H9 (cell line): Measurements from ENCODE around the gene POFUT1. TPM values are rescaled to one million over a fixed set of nuclear protein-coding genes. Genes with fewer than 3 reads are reported as not detected.
A peak's percentile ranks its signal among the peaks of the same experiment; 100 is the strongest.

Experiments
- DNase-seq: peaks from one replicate; pipeline ENCODE4 v3.0.0-alpha.2; 2017
- H2AFZ ChIP-seq: one replicate; pipeline ENCODE4 v1.6.1; 2013; ENCODE audit warnings: mild to moderate bottlenecking, low read length, control low read depth, moderate library complexity
- H2AK5ac ChIP-seq: 2 replicates; pipeline ENCODE4 v1.6.1; 2013; ENCODE audit warnings: low read length, control low read depth, mixed read lengths; ENCODE audit not compliant: insufficient read length
- H2BK120ac ChIP-seq: one replicate; pipeline ENCODE4 v1.6.1; 2013; ENCODE audit warnings: low read depth, mild to moderate bottlenecking, low read length, control low read depth, inconsistent platforms; ENCODE audit not compliant: poor library complexity, severe bottlenecking
- H2BK12ac ChIP-seq: 2 replicates; pipeline ENCODE4 v1.6.1; 2013; ENCODE audit warnings: low read length, control low read depth, mixed read lengths, low read depth; ENCODE audit not compliant: insufficient read length
- H2BK15ac ChIP-seq: 2 replicates; pipeline ENCODE4 v1.6.1; 2013; ENCODE audit warnings: low read depth, low read length, control low read depth
- H2BK20ac ChIP-seq: one replicate; pipeline ENCODE4 v1.6.1; 2013; ENCODE audit warnings: low read depth, mild to moderate bottlenecking, low read length, control low read depth, inconsistent platforms; ENCODE audit not compliant: poor library complexity, severe bottlenecking
- H2BK5ac ChIP-seq: 2 replicates; pipeline ENCODE4 v1.6.1; 2013; ENCODE audit warnings: low read length, control low read depth, mixed read lengths; ENCODE audit not compliant: insufficient read length
- H3K14ac ChIP-seq: 2 replicates; pipeline ENCODE4 v1.6.1; 2013; ENCODE audit warnings: low read length, control low read depth; ENCODE audit not compliant: insufficient read depth
- H3K18ac ChIP-seq: 2 replicates; pipeline ENCODE4 v1.6.1; 2013; ENCODE audit warnings: low read depth, mild to moderate bottlenecking, mixed read lengths, low read length, control low read depth; ENCODE audit not compliant: insufficient read length
- H3K23ac ChIP-seq: 2 replicates; pipeline ENCODE4 v1.6.1; 2013; ENCODE audit warnings: low read length, control low read depth, mixed read lengths, low read depth; ENCODE audit not compliant: insufficient read length
- H3K23me2 ChIP-seq: 2 replicates; pipeline ENCODE4 v1.6.1; 2013; ENCODE audit warnings: low read depth, mild to moderate bottlenecking, mixed read lengths, low read length, control low read depth; ENCODE audit not compliant: insufficient read length, poor library complexity, severe bottlenecking
- H3K27ac ChIP-seq: 2 replicates; pipeline ENCODE4 v1.5.1; 2013; ENCODE audit warnings: low read length, control low read depth, mixed read lengths, low read depth; ENCODE audit not compliant: insufficient read length
- H3K27me3 ChIP-seq: 2 replicates; pipeline ENCODE4 v1.6.1; 2013; ENCODE audit warnings: low read length, control low read depth, inconsistent platforms; ENCODE audit not compliant: insufficient read depth
- H3K4ac ChIP-seq: 2 replicates; pipeline ENCODE4 v1.6.1; 2013; ENCODE audit warnings: low read depth, mild to moderate bottlenecking, control low read depth, inconsistent platforms, low read length, moderate library complexity
- H3K4me1 ChIP-seq: 2 replicates; pipeline ENCODE4 v1.6.1; 2013; ENCODE audit warnings: low read length, control low read depth, inconsistent platforms; ENCODE audit not compliant: insufficient read depth
- H3K4me2 ChIP-seq: 2 replicates; pipeline ENCODE4 v1.6.1; 2013; ENCODE audit warnings: low read length, control low read depth, mixed read lengths; ENCODE audit not compliant: insufficient read length, insufficient read depth
- H3K56ac ChIP-seq: 2 replicates; pipeline ENCODE4 v1.6.1; 2013; ENCODE audit warnings: low read depth, mild to moderate bottlenecking, mixed read lengths, low read length, control low read depth; ENCODE audit not compliant: insufficient read length
- H3K79me1 ChIP-seq: 2 replicates; pipeline ENCODE4 v1.6.1; 2013; ENCODE audit warnings: low read depth, mild to moderate bottlenecking, moderate library complexity, low read length, control low read depth, inconsistent platforms; ENCODE audit not compliant: insufficient read depth, poor library complexity, severe bottlenecking
- H3K79me2 ChIP-seq: 2 replicates; pipeline ENCODE4 v1.6.1; 2013; ENCODE audit warnings: low read length, control low read depth, inconsistent platforms; ENCODE audit not compliant: insufficient read depth
- H3K9ac ChIP-seq: 2 replicates; pipeline ENCODE4 v1.6.1; 2013; ENCODE audit warnings: low read length, control low read depth, mixed read lengths; ENCODE audit not compliant: insufficient read length; ENCODE audit errors: extremely low read depth
- H3K9me3 ChIP-seq: one replicate; pipeline ENCODE4 v1.6.1; 2013; ENCODE audit warnings: low read depth, low read length, inconsistent platforms; ENCODE audit not compliant: control insufficient read depth
- H3T11ph ChIP-seq: one replicate; pipeline ENCODE4 v1.6.1; 2013; ENCODE audit warnings: mild to moderate bottlenecking, low read length, control low read depth, inconsistent platforms
- H4K20me1 ChIP-seq: one replicate; pipeline ENCODE4 v1.6.1; 2013; ENCODE audit not compliant: control insufficient read depth, insufficient read length, insufficient read depth
- H4K5ac ChIP-seq: 2 replicates; pipeline ENCODE4 v1.6.1; 2013; ENCODE audit warnings: low read depth, mild to moderate bottlenecking, mixed read lengths, low read length, control low read depth; ENCODE audit not compliant: insufficient read length
- H4K8ac ChIP-seq: replicated peaks from 2 replicates; pipeline ENCODE4 v1.6.1; 2013; ENCODE audit warnings: low read length, control low read depth, mixed read lengths, low read depth; ENCODE audit not compliant: insufficient read length
- H4K91ac ChIP-seq: 2 replicates; pipeline ENCODE4 v1.6.1; 2013; ENCODE audit warnings: low read depth, mild to moderate bottlenecking, moderate library complexity, mixed read lengths, low read length, control low read depth; ENCODE audit not compliant: insufficient read length
- H3K27ac Mint-ChIP-seq, 3 experiments: 2 replicates in 2 of 3; 3 replicates in 1 of 3; pipeline ENCODE4 v1.8.0; 2020 to 2021; ENCODE audit warnings: mixed read lengths in 3 of 3, mild to moderate bottlenecking in 1 of 3, moderate library complexity in 1 of 3
- H3K27me3 Mint-ChIP-seq: 2 replicates; pipeline ENCODE4 v1.8.0; 2021; ENCODE audit warnings: low read depth, mild to moderate bottlenecking, moderate library complexity, mixed read lengths
- H3K36me3 Mint-ChIP-seq, 3 experiments: 2 replicates in 2 of 3; 3 replicates in 1 of 3; pipeline ENCODE4 v1.8.0; 2020 to 2021; ENCODE audit warnings: low read depth in 3 of 3, mixed read lengths in 3 of 3; ENCODE audit not compliant: insufficient read depth in 1 of 3
- H3K4me1 Mint-ChIP-seq, 2 experiments: 2 replicates each; pipeline ENCODE4 v1.8.0; 2020; ENCODE audit warnings: mixed read lengths in 2 of 2
- H3K4me3 Mint-ChIP-seq, 2 experiments: 2 replicates in 1 of 2; 3 replicates in 1 of 2; pipeline ENCODE4 v1.8.0; 2020 to 2021; ENCODE audit warnings: mild to moderate bottlenecking in 2 of 2, mixed read lengths in 2 of 2, moderate library complexity in 1 of 2
- H3K9me3 Mint-ChIP-seq, 2 experiments: 2 replicates in 1 of 2; 3 replicates in 1 of 2; pipeline ENCODE4 v1.8.0; 2020; ENCODE audit warnings: mild to moderate bottlenecking in 2 of 2, mixed read lengths in 2 of 2, moderate library complexity in 1 of 2
- CTCF ChIP-seq: fragments of 200-600 bp; sonication (generic); conservative IDR thresholded peaks from 3 replicates; pipeline ENCODE4 v1.8.0; 2021; ENCODE audit warnings: antibody characterized with exemption, mild to moderate bottlenecking
- WGBS: extraction: QIAGEN DNeasy Blood & Tissue Kit; methylation state at CpG from one replicate; pipeline ENCODE4 v1.1.7; 2013; ENCODE audit warnings: missing lambda C conversion rate, low lambda C conversion rate, mixed read lengths; ENCODE audit not compliant: insufficient read length; ENCODE audit errors: extremely low coverage; 5-methylcytosine and 5-hydroxymethylcytosine counted together
- total RNA-seq: library from RNA; stranded (reverse); gene quantifications from 2 replicates; pipeline ENCODE4 v1.2.1, GENCODE V29; 2021

Gene POFUT1
- total RNA-seq, 1 experiment from 2014 or later = 41.2 TPM

DNA sequence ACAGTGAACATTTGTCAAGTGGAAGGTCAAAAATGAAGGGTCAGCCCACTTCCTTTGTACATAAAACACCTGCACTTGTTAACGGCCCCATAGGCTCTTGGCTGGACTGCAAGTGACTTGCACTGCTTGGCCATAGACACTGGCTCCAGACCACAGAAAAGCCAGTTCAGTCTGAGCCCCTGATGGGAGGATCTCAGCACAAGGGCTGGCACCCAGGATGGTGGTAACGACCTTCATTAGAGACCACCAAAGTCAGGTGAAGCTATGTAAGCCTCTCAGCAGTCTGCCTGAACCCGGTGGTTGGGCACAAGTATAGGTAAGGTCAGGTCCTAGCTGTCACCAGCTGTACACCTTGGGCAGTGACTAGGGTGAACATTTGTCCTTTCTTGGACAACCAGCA is 16.3 kb upstream of the POFUT1 start:
- H3K56ac ChIP-seq = no peak overlapping the region
- no peaks in the 10 kb centered on the region for H3K4me1 ChIP-seq
- H3K23ac ChIP-seq = no peak overlapping the region
- no peaks in the 10 kb centered on the region for H3K79me1 ChIP-seq
- Mint-ChIP-seq H3K27me3 (no peaks in the 10 kb centered on the region), H3K9me3 (no peaks in the 10 kb centered on the region; a peak in 1 of 5 replicates), H3K4me3 (peak overlapping the region in 1 of 2 experiments; percentile 75; a peak in 2 of 5 replicates), H3K4me1 (peaks cover 16 to 19% of the 10 kb centered on the region in 2 experiments), H3K36me3 (peaks cover 21 to 43% (median 32%) of the 10 kb centered on the region in 3 experiments), H3K27ac (no peak overlapping the region)
- no peak for DNase-seq
- no peaks in the 10 kb centered on the region for H3K27me3 ChIP-seq
- H4K20me1 ChIP-seq = no peaks in the 10 kb centered on the region
- H3K4me2 ChIP-seq = no peak overlapping the region
- no peak overlapping the region for H3T11ph ChIP-seq
- peaks cover 14% of the 10 kb centered on the region for H3K23me2 ChIP-seq
- H2AFZ ChIP-seq = no peak overlapping the region
- TF ChIP-seq CTCF = no peak
- H2BK5ac ChIP-seq = no peak overlapping the region
- H4K5ac ChIP-seq = no peak overlapping the region
- no CpG with 5 or more reads among the region's 3 CpGs for WGBS
- no peak overlapping the region for H2BK15ac ChIP-seq
- no peak overlapping the region for H2BK12ac ChIP-seq
- H2AK5ac ChIP-seq = no peak overlapping the region
- no peak overlapping the region for H3K4ac ChIP-seq
- H2BK120ac ChIP-seq = no peak overlapping the region
- H3K14ac ChIP-seq = no peak overlapping the region
- H3K27ac ChIP-seq = no peak overlapping the region
- H3K79me2 ChIP-seq = no peaks in the 10 kb centered on the region
- no peak overlapping the region for H4K91ac ChIP-seq
- H4K8ac ChIP-seq = no peak overlapping the region
- H2BK20ac ChIP-seq = no peak overlapping the region
- no peak overlapping the region for H3K9ac ChIP-seq
- no peaks in the 10 kb centered on the region for H3K9me3 ChIP-seq
- no peak overlapping the region for H3K18ac ChIP-seq
